GM23248 (cell line): ENCODE measurements around the gene CBL. TPM values are rescaled to one million over a fixed set of nuclear protein-coding genes. Genes with fewer than 3 reads are reported as not detected.

Experiments
- DNase-seq: peaks from one replicate; pipeline ENCODE4 v3.0.0-alpha.2; 2015
- H2AFZ ChIP-seq: fragments of 200-600 bp; sonication (generic); 2 replicates; pipeline ENCODE4 v1.6.1; 2016; ENCODE audit warnings: antibody characterized with exemption
- H3F3A ChIP-seq: fragments of 200-600 bp; sonication (generic); 2 replicates; pipeline ENCODE4 v1.6.1; 2016; ENCODE audit warnings: mild to moderate bottlenecking, antibody characterized with exemption, mixed run types; ENCODE audit not compliant: insufficient read depth
- H3K27ac ChIP-seq: fragments of 200-600 bp; sonication (generic); 2 replicates; pipeline ENCODE4 v1.5.1; 2016; ENCODE audit warnings: mild to moderate bottlenecking
- H3K27me3 ChIP-seq: fragments of 200-600 bp; sonication (generic); replicated peaks from 2 replicates; pipeline ENCODE4 v1.6.1; 2016; ENCODE audit warnings: mild to moderate bottlenecking; ENCODE audit not compliant: insufficient read depth
- H3K36me3 ChIP-seq: fragments of 200-600 bp; sonication (generic); 2 replicates; pipeline ENCODE4 v1.6.1; 2016; ENCODE audit warnings: low read depth, mild to moderate bottlenecking
- H3K4me1 ChIP-seq: fragments of 200-600 bp; sonication (generic); 2 replicates; pipeline ENCODE4 v1.6.1; 2016; ENCODE audit warnings: mild to moderate bottlenecking; ENCODE audit not compliant: insufficient read depth
- H3K4me2 ChIP-seq: fragments of 200-600 bp; sonication (generic); one replicate; pipeline ENCODE4 v1.6.1; 2016; ENCODE audit warnings: mild to moderate bottlenecking; ENCODE audit not compliant: unreplicated experiment
- H3K4me3 ChIP-seq: fragments of 200-600 bp; sonication (generic); 2 replicates; pipeline ENCODE4 v1.5.1; 2016; ENCODE audit warnings: mild to moderate bottlenecking
- H3K79me2 ChIP-seq: fragments of 200-600 bp; sonication (generic); 2 replicates; pipeline ENCODE4 v1.6.1; 2016; ENCODE audit warnings: mild to moderate bottlenecking; ENCODE audit not compliant: insufficient read depth
- H3K9ac ChIP-seq: fragments of 200-600 bp; sonication (generic); 2 replicates; pipeline ENCODE4 v1.6.1; 2016; ENCODE audit warnings: mild to moderate bottlenecking
- H3K9me2 ChIP-seq: fragments of 200-600 bp; sonication (generic); 2 replicates; pipeline ENCODE4 v1.6.1; 2016; ENCODE audit warnings: mixed run types, mild to moderate bottlenecking, moderate library complexity; ENCODE audit not compliant: insufficient read depth
- H3K9me3 ChIP-seq: fragments of 200-600 bp; sonication (generic); one replicate; pipeline ENCODE4 v1.6.1; 2017; ENCODE audit warnings: low read depth
- H4K20me1 ChIP-seq: fragments of 200-600 bp; sonication (generic); 2 replicates; pipeline ENCODE4 v1.6.0; 2016; ENCODE audit not compliant: insufficient read depth
- EZH2 ChIP-seq: fragments of 200-600 bp; sonication (generic); IDR thresholded peaks from 2 replicates; pipeline ENCODE4 v1.6.1; 2018; ENCODE audit warnings: antibody characterized with exemption, mild to moderate bottlenecking; ENCODE audit not compliant: insufficient read depth, poor library complexity, severe bottlenecking
- EZH2phosphoT487 ChIP-seq: fragments of 200-600 bp; sonication (generic); IDR thresholded peaks from 2 replicates; pipeline ENCODE4 v1.6.1; 2018; ENCODE audit warnings: antibody characterized with exemption, moderate library complexity, mild to moderate bottlenecking, low read depth; ENCODE audit not compliant: insufficient read depth
- WGBS, 2 experiments: methylation state at CpG; one replicate each; pipeline ENCODE4 v1.1.6; 2015 to 2017; ENCODE audit warnings: low lambda C conversion rate in 2 of 2, low coverage in 1 of 2; ENCODE audit errors: missing lambda C conversion rate in 2 of 2; 5-methylcytosine and 5-hydroxymethylcytosine counted together
- in situ Hi-C: fragments of 300-500 bp; cut with MboI; formaldehyde crosslinking; loops from 2 replicates; pipeline ENCODE4 v1.15.0; 2020
- polyA plus RNA-seq: library from polyadenylated mRNA; unstranded; fragments of >200 nt; fragmentation: Nextera tagmentation; extraction: Ambion mirVana; gene quantifications from 2 replicates; pipeline ENCODE4 v1.2.1, GENCODE V29; 2016
- total RNA-seq: library from RNA; depleted of rRNA; stranded (reverse); fragments of >200 nt; shearing (Covaris generic); gene quantifications from 2 replicates; pipeline ENCODE4 v1.2.3, GENCODE V29; 2014

CBL gene
- total and polyA plus RNA-seq, 2 experiments from 2014 or later, result 5.8 to 8.6 TPM

- no peak overlapping the region for H2AFZ ChIP-seq
- H3K4me1 ChIP-seq, result peaks cover 41% of the 10 kb centered on the region
- WGBS, 2 experiments, result 78 to 81% methylated on average over 14 of the region's 14 CpGs
- no peak overlapping the region for H3K4me3 ChIP-seq
- no peak overlapping the region for H3K9ac ChIP-seq
- TF ChIP-seq EZH2phosphoT487, result no peak
- TF ChIP-seq EZH2, result no peak
- H3K9me2 ChIP-seq, result no peaks in the 10 kb centered on the region
- no peaks in the 10 kb centered on the region; the same call in 1 of the 2 replicates for H3K27me3 ChIP-seq
- H4K20me1 ChIP-seq, result no peaks in the 10 kb centered on the region
- no peaks in the 10 kb centered on the region for H3K79me2 ChIP-seq
- no peak overlapping the region for H3K4me2 ChIP-seq
- H3K9me3 ChIP-seq, result no peaks in the 10 kb centered on the region
- no peak overlapping the region for H3K27ac ChIP-seq
- peaks cover 13% of the 10 kb centered on the region; the same call in 1 of the 2 replicates for H3F3A ChIP-seq
- in situ Hi-C loops, result no loop called here
- H3K36me3 ChIP-seq, result no peaks in the 10 kb centered on the region
- no peak for DNase-seq
Observed at GRCh38 chr11:119317592-119318239, 111.6 kb downstream of the CBL start.

GRCh38 chr11:119318240-119319135 lies 112.3 kb downstream of the CBL start:
- Histone ChIP-seq H3K4me2 (peak overlapping the region; percentile 24), H3K27me3 (no peaks in the 10 kb centered on the region; the same call in 1 of the 2 replicates), H3K9me2 (no peaks in the 10 kb centered on the region), H3K36me3 (no peaks in the 10 kb centered on the region), H3K4me1 (peaks cover 41% of the 10 kb centered on the region), H3F3A (peaks cover 13% of the 10 kb centered on the region; the same call in 1 of the 2 replicates), H2AFZ (peak overlapping the region; percentile 61), H3K9me3 (no peaks in the 10 kb centered on the region), H3K27ac (peak overlapping the region; percentile 62), H3K4me3 (no peak overlapping the region), H3K79me2 (no peaks in the 10 kb centered on the region), H4K20me1 (no peaks in the 10 kb centered on the region), H3K9ac (no peak overlapping the region)
- 49 to 58% methylated on average over 22 of the region's 22 CpGs for WGBS, 2 experiments
- peak; percentile 84 for DNase-seq
- in situ Hi-C loops, result no loop called here
- TF ChIP-seq EZH2phosphoT487 (no peak), EZH2 (no peak)

- WGBS, 2 experiments, result 87% methylated on average over 8 of the region's 8 CpGs
- no peak overlapping the region for H3K4me3 ChIP-seq
- H3K79me2 ChIP-seq, result no peaks in the 10 kb centered on the region
- no peaks in the 10 kb centered on the region; the same call in 1 of the 2 replicates for H3K27me3 ChIP-seq
- no peak for DNase-seq
- peak overlapping the region; percentile 62 for H3K27ac ChIP-seq
- TF ChIP-seq EZH2phosphoT487, result no peak
- TF ChIP-seq EZH2, result no peak
- H2AFZ ChIP-seq, result peak overlapping the region; percentile 61
- peaks cover 18% of the 10 kb centered on the region; the same call in 1 of the 2 replicates for H3F3A ChIP-seq
- peak overlapping the region; percentile 24 for H3K4me2 ChIP-seq
- H3K9ac ChIP-seq, result no peak overlapping the region
- no peaks in the 10 kb centered on the region for H3K9me2 ChIP-seq
- peaks cover 41% of the 10 kb centered on the region for H3K4me1 ChIP-seq
- in situ Hi-C loops, result no loop called here
- H3K9me3 ChIP-seq, result no peaks in the 10 kb centered on the region
- no peaks in the 10 kb centered on the region for H4K20me1 ChIP-seq
- no peaks in the 10 kb centered on the region for H3K36me3 ChIP-seq
Observed at GRCh38 chr11:119319136-119319699, 113.1 kb downstream of the CBL start.

- H3K36me3 ChIP-seq, result no peaks in the 10 kb centered on the region
- peaks cover 18% of the 10 kb centered on the region; the same call in 1 of the 2 replicates for H3F3A ChIP-seq
- no peaks in the 10 kb centered on the region for H3K9me2 ChIP-seq
- no peak for TF ChIP-seq EZH2phosphoT487
- no peak for TF ChIP-seq EZH2
- H4K20me1 ChIP-seq, result no peaks in the 10 kb centered on the region
- H3K4me2 ChIP-seq, result no peak overlapping the region
- no peak for DNase-seq
- H3K9ac ChIP-seq, result no peak overlapping the region
- no peaks in the 10 kb centered on the region for H3K9me3 ChIP-seq
- H3K27ac ChIP-seq, result no peak overlapping the region
- no peak overlapping the region for H3K4me3 ChIP-seq
- 77 to 79% methylated on average over 7 to 11 of the region's 11 CpGs for WGBS, 2 experiments
- in situ Hi-C loops, result no loop called here
- H3K79me2 ChIP-seq, result no peaks in the 10 kb centered on the region
- peaks cover 41% of the 10 kb centered on the region for H3K4me1 ChIP-seq
- H2AFZ ChIP-seq, result no peak overlapping the region
- no peaks in the 10 kb centered on the region; the same call in 1 of the 2 replicates for H3K27me3 ChIP-seq
Observed at GRCh38 chr11:119319700-119320239, 113.6 kb downstream of the CBL start.
